H1 (cell line): ENCODE data around the gene HLA-E. TPM values are rescaled to one million over a fixed set of nuclear protein-coding genes. Genes with fewer than 3 reads are reported as not detected.

Source experiments
- CHD7 ChIP-seq: fragments of 300-600 bp; sonication (generic); IDR thresholded peaks from 2 replicates; pipeline ENCODE4 v1.7.1; 2012; ENCODE audit warnings: low read length, moderate library complexity, mild to moderate bottlenecking, inconsistent platforms; ENCODE audit not compliant: insufficient replicate concordance
- KDM1A ChIP-seq: fragments of 200-600, 300-600 bp; sonication (generic); IDR thresholded peaks from 2 replicates; pipeline ENCODE4 v1.7.1; 2016; ENCODE audit warnings: mild to moderate bottlenecking, low read length, borderline replicate concordance
- SIN3A ChIP-seq, 2 experiments: IDR thresholded peaks in 1 of 2; conservative IDR thresholded peaks in 1 of 2; 2 replicates each; pipeline ENCODE4 v1.6.1; 2011 to 2012; ENCODE audit warnings: low read length in 2 of 2, improper control_type of control experiment in 1 of 2, low read depth in 1 of 2, mild to moderate bottlenecking in 1 of 2
- polyA plus RNA-seq, 7 experiments: library from polyadenylated mRNA; depleted of rRNA in 3 of 7; stranded (reverse) in 5 of 7; unstranded in 2 of 7; fragments of >200 nt in 5 of 7; fragments of 200-250 nt in 2 of 7; gene quantifications; 1 replicate in 5 of 7; 2 replicates in 1 of 7; 4 replicates in 1 of 7; pipeline versions ENCODE4 v1.2.1 to v1.2.3, GENCODE V29; 2011 to 2013; ENCODE audit warnings: missing spikeins in 2 of 7, mixed read lengths in 2 of 7
- total RNA-seq: library from RNA; stranded (reverse); fragmentation: NEBNext Ultra II Directional; extraction: Animal tissue kit (Norgen Biotek cat#: 25700); gene quantifications from 2 replicates; pipeline ENCODE4 v1.2.1, GENCODE V29; 2021

HLA-E gene
- total and polyA plus RNA-seq, 2 of the 8 experiments (the other 6 are each of a cell fraction or from before 2014, with no cell fraction given), result 20.2 to 28.0 TPM

- TF ChIP-seq CHD7 (no peak), KDM1A (no peak), SIN3A (conservative IDR thresholded peaks at IDR 0.05 in 1 of 2, IDR thresholded peaks at IDR 0.05 in 1 of 2; ENCODE audit: low read depth in 1 of 2, low read length in 2 of 2) (no peak)
Measured at GRCh38 chr6:30495993-30496392, 6.7 kb downstream of the HLA-E start (continued).
